NB4 (cell line): Measurements from ENCODE around the gene CCL19.

Source experiments
- DNase-seq: peaks from one replicate; pipeline ENCODE4 v3.0.0; 2010; ENCODE audit warnings: low read depth
- H3K4me3 ChIP-seq: one replicate; pipeline ENCODE4 v1.5.1; 2011; ENCODE audit warnings: mild to moderate bottlenecking, low read depth, low read length, moderate library complexity
- CTCF ChIP-seq: IDR thresholded peaks from one replicate; pipeline ENCODE4 v1.5.1; 2012; ENCODE audit warnings: low read depth, low read length
- MAX ChIP-seq: IDR thresholded peaks from 2 replicates; pipeline ENCODE4 v1.6.1; 2011; ENCODE audit warnings: low read depth, low read length
- MYC ChIP-seq: IDR thresholded peaks from 2 replicates; pipeline ENCODE4 v1.6.1; 2011; ENCODE audit warnings: low read depth, low read length
- POLR2A ChIP-seq: IDR thresholded peaks from 2 replicates; pipeline ENCODE4 v1.6.1; 2011; ENCODE audit warnings: mild to moderate bottlenecking; ENCODE audit not compliant: insufficient read length; ENCODE audit errors: extremely low read depth

CCL19 gene

GRCh38 chr9:34701023-34701768 is 10.1 kb upstream of the CCL19 start:
- peak; percentile 83 for DNase-seq
- H3K4me3 ChIP-seq: no peak overlapping the region
- TF ChIP-seq CTCF (peak; percentile 95), POLR2A (no peak), MAX (peak; percentile 16; the same call in 1 of the 2 replicates), MYC (no peak)

GRCh38 chr9:34694811-34695210 is 3.7 kb upstream of the CCL19 start:
- DNase-seq: no peak
- H3K4me3 ChIP-seq: no peak overlapping the region
- TF ChIP-seq CTCF (no peak), MYC (no peak), MAX (no peak), POLR2A (no peak)

GRCh38 chr9:34693560-34693959 is 2.5 kb upstream of the CCL19 start:
- H3K4me3 ChIP-seq: no peak overlapping the region
- TF ChIP-seq MAX: no peak
- TF ChIP-seq POLR2A: no peak
- no peak for TF ChIP-seq MYC
- TF ChIP-seq CTCF: no peak

GRCh38 chr9:34691936-34692315 is 850 bp upstream of the CCL19 start:
- no peak for DNase-seq
- no peak overlapping the region for H3K4me3 ChIP-seq
- TF ChIP-seq CTCF: no peak
- TF ChIP-seq POLR2A: no peak
- no peak for TF ChIP-seq MAX
- no peak for TF ChIP-seq MYC

More at GRCh38 chr9:34693560-34693959, 2.5 kb upstream of the CCL19 start:
- no peak for DNase-seq

GRCh38 chr9:34689512-34689911 is 1.6 kb downstream of the CCL19 start:
- TF ChIP-seq CTCF (no peak), MYC (no peak), MAX (no peak), POLR2A (no peak)

GRCh38 chr9:34689116-34689470 is 2.0 kb downstream of the CCL19 start:
- no peak overlapping the region for H3K4me3 ChIP-seq
- TF ChIP-seq MAX (no peak), POLR2A (no peak), MYC (no peak), CTCF (no peak)
- DNase-seq: no peak

More at GRCh38 chr9:34689512-34689911, 1.6 kb downstream of the CCL19 start:
- no peak for DNase-seq
- H3K4me3 ChIP-seq: no peak overlapping the region
